Dendritic cell treated with granulocyte-macrophage colony-stimulating factor and Interleukin-4, amounts not matched to agents 40 ng/mL and 50 ng/mL, for 4 days (primary cell): ENCODE results near the gene ABCB11.

ENCODE experiments used
- H3K27ac Mint-ChIP-seq: one replicate; pipeline ENCODE4 v1.8.0; 2022; ENCODE audit warnings: mild to moderate bottlenecking, mixed read lengths
- H3K27me3 Mint-ChIP-seq: one replicate; pipeline ENCODE4 v1.8.0; 2022; ENCODE audit warnings: mild to moderate bottlenecking, mixed read lengths
- H3K36me3 Mint-ChIP-seq: one replicate; pipeline ENCODE4 v1.8.0; 2022; ENCODE audit warnings: low read depth, mixed read lengths
- H3K4me1 Mint-ChIP-seq: one replicate; pipeline ENCODE4 v1.8.0; 2022; ENCODE audit warnings: low read depth, mixed read lengths
- H3K4me3 Mint-ChIP-seq: one replicate; pipeline ENCODE4 v1.8.0; 2022; ENCODE audit warnings: mild to moderate bottlenecking, moderate library complexity, mixed read lengths
- H3K9me3 Mint-ChIP-seq: one replicate; pipeline ENCODE4 v1.8.0; 2022; ENCODE audit warnings: mixed read lengths
- intact Hi-C: fragments of 100-400 bp; cut with micrococcal nuclease; formaldehyde crosslinking; loops from one replicate; pipeline ENCODE4 v1.15.0; 2022

Gene ABCB11

GRCh38 chr2:169009865-169010579, 21.1 kb downstream of the ABCB11 start:
- no peaks in the 10 kb centered on the region for H3K36me3 Mint-ChIP-seq
- H3K27ac Mint-ChIP-seq: no peak overlapping the region
- peaks cover 4% of the 10 kb centered on the region for H3K9me3 Mint-ChIP-seq
- H3K27me3 Mint-ChIP-seq: peaks cover 5% of the 10 kb centered on the region
- intact Hi-C loops: no loop called here
- no peak overlapping the region for H3K4me3 Mint-ChIP-seq
- peaks cover 17% of the 10 kb centered on the region for H3K4me1 Mint-ChIP-seq

GRCh38 chr2:169007941-169008340, 23.2 kb downstream of the ABCB11 start:
- H3K4me3 Mint-ChIP-seq: no peak overlapping the region
- no peaks in the 10 kb centered on the region for H3K36me3 Mint-ChIP-seq
- peaks cover 17% of the 10 kb centered on the region for H3K4me1 Mint-ChIP-seq
- peaks cover 14% of the 10 kb centered on the region for H3K27me3 Mint-ChIP-seq
- intact Hi-C loops: no loop called here
- H3K9me3 Mint-ChIP-seq: no peaks in the 10 kb centered on the region
- no peak overlapping the region for H3K27ac Mint-ChIP-seq

DNA sequence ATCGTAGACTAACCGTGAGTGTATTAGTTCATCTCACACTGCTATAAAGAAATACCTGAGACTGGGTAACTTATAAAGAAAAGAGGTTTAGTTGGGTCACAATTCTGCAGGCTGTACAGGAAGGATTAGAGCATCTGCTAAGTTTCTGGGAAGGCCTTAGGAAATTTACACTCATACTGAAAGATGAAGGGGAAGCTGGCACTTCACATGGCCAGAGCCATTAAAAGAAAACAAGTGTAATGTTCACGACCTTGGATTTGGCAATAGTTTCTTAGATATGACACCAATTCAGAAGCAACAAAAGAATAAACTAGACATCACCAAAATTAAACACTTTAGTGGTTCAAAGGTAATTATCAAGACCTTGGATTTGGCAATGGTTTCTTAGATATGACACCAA, 23.8 kb downstream of the ABCB11 start:
- no peaks in the 10 kb centered on the region for H3K36me3 Mint-ChIP-seq
- H3K27ac Mint-ChIP-seq: no peak overlapping the region
- peaks cover 21% of the 10 kb centered on the region for H3K4me1 Mint-ChIP-seq
- H3K4me3 Mint-ChIP-seq: no peak overlapping the region
- H3K27me3 Mint-ChIP-seq: peaks cover 14% of the 10 kb centered on the region
- intact Hi-C loops: no loop called here
- H3K9me3 Mint-ChIP-seq: no peaks in the 10 kb centered on the region

- peaks cover 27% of the 10 kb centered on the region for H3K4me1 Mint-ChIP-seq
- no peaks in the 10 kb centered on the region for H3K9me3 Mint-ChIP-seq
- H3K36me3 Mint-ChIP-seq: no peaks in the 10 kb centered on the region
- peaks cover 14% of the 10 kb centered on the region for H3K27me3 Mint-ChIP-seq
- no peak overlapping the region for H3K4me3 Mint-ChIP-seq
- no peak overlapping the region for H3K27ac Mint-ChIP-seq
- intact Hi-C loops: no loop called here
Observed at GRCh38 chr2:169006665-169007064, 24.5 kb downstream of the ABCB11 start.

DNA sequence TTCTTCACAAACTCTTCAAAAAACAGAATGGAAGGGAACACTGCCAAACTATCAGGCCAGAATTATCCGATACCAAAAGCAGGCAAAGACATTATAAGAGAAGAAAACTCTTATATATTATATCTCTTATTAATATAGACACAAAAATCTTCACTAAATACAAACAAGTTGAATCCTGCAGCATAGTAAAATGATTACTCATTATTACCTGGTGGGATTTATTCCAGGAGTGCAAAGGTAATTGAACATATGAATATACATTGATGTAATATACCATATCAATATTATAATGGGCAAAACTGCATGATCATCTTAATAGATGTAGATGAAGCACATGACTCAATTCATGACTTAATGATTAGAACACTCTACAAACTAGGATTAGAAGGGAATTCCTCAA, 25.1 kb downstream of the ABCB11 start:
- Mint-ChIP-seq H3K27me3 (peaks cover 11% of the 10 kb centered on the region), H3K4me1 (peaks cover 27% of the 10 kb centered on the region), H3K27ac (no peak overlapping the region), H3K9me3 (no peaks in the 10 kb centered on the region), H3K4me3 (no peak overlapping the region), H3K36me3 (no peaks in the 10 kb centered on the region)
- intact Hi-C loops: no loop called here

GRCh38 chr2:169005080-169005598, 26.0 kb downstream of the ABCB11 start:
- Mint-ChIP-seq H3K27ac (no peak overlapping the region), H3K4me3 (no peak overlapping the region), H3K36me3 (no peaks in the 10 kb centered on the region), H3K27me3 (peaks cover 15% of the 10 kb centered on the region), H3K4me1 (peaks cover 27% of the 10 kb centered on the region), H3K9me3 (no peaks in the 10 kb centered on the region)
- intact Hi-C loops: no loop called here

- no peak overlapping the region for H3K4me3 Mint-ChIP-seq
- peaks cover 15% of the 10 kb centered on the region for H3K4me1 Mint-ChIP-seq
- H3K27ac Mint-ChIP-seq: no peak overlapping the region
- H3K36me3 Mint-ChIP-seq: no peaks in the 10 kb centered on the region
- no peaks in the 10 kb centered on the region for H3K9me3 Mint-ChIP-seq
- H3K27me3 Mint-ChIP-seq: peaks cover 16% of the 10 kb centered on the region
- intact Hi-C loops: no loop called here
Observed at GRCh38 chr2:169002161-169002738, 28.9 kb downstream of the ABCB11 start.

DNA sequence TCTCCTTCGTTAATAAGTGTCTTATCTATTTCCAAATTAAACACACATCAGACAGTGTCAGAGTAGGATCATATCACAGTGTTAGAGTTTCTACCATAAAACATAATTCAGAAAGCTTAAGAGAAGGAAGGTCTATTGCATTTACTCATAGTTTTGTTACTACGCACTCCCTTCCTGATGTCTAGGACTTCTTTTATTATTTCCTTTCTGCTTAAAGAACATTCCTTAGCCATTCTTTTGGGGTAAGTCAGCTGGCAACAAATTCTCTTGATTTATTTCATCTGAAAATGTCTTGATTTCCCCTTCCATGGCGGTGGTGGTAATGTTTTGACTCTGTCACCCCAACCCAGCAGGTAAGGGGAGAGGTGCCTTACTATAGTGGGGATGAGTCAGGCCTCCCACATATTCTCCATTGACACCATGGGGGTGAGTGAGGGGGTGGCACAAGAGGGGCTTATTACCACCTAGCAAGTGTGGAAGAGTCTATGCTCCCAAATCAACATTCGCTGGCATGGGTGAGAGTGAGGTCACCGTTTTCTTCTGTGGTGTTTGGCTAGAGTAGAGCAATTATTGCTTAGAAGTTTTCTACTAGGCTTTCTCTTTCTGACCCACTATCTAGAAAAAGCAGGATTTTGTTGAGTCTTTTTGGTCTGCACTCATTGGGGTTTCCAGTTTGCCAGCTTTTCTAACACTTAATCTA, 29.9 kb downstream of the ABCB11 start:
- Mint-ChIP-seq H3K9me3 (no peaks in the 10 kb centered on the region), H3K36me3 (no peaks in the 10 kb centered on the region), H3K27ac (no peak overlapping the region), H3K27me3 (peaks cover 18% of the 10 kb centered on the region), H3K4me1 (peaks cover 15% of the 10 kb centered on the region), H3K4me3 (no peak overlapping the region)
- intact Hi-C loops: no loop called here

DNA sequence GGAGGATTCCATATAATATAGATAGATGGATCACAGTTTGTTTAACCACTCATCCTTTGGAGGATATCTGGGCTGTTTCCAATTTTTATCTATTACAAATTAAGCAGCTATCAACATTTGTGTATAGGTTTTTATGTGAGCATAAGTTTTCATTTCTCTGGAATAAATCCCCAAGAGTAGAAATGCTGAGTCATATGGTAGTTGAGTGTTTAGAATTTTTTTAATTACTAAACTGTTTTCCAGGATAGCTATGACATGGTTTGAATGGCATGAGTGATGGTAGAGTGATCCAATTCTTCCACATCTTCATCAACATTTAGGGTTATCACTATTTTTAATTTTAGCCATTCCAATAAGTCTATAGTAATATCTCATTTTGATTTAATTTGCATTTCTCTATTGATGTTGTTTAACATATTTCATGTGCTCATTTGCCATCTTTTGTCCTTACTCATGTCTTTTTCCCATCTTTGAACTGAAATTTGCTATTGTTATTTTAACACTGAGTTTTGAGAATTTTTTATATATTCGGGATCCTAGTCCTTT, 31.4 kb downstream of the ABCB11 start:
- no peak overlapping the region for H3K27ac Mint-ChIP-seq
- intact Hi-C loops: no loop called here
- H3K36me3 Mint-ChIP-seq: no peaks in the 10 kb centered on the region
- H3K4me1 Mint-ChIP-seq: peaks cover 12% of the 10 kb centered on the region
- no peak overlapping the region for H3K4me3 Mint-ChIP-seq
- no peaks in the 10 kb centered on the region for H3K9me3 Mint-ChIP-seq
- H3K27me3 Mint-ChIP-seq: peaks cover 14% of the 10 kb centered on the region

DNA sequence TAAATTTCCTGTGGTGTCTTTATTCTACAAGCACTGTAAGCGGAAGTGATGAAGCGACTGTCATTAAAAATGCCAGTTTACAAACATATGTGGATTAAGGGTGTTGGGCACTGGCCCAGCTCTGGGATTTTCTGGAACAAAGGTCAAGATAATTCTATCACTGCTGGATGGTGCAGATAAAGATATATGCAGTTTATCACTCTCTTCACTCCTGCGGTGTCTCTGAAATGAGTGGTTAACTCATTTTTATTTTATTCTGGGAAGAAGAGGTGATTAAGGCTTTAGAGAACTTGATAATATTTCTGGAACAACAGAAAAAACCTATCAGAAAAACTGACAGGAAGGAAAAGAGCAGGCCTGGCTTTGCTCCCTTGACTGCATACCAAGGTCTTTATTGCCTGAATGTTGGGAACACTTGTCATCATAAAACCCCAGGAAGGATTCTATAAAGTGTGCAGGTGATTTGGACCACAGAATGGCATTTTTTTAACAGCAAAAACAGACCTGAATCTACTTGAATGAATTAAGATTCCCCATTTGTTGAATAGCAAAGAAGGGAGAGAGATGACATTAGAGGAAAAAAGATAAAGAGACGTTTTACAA, 32.4 kb downstream of the ABCB11 start:
- Mint-ChIP-seq H3K36me3 (no peaks in the 10 kb centered on the region), H3K4me3 (no peak overlapping the region), H3K9me3 (no peaks in the 10 kb centered on the region), H3K4me1 (peaks cover 16% of the 10 kb centered on the region), H3K27me3 (peaks cover 8% of the 10 kb centered on the region), H3K27ac (no peak overlapping the region)
- intact Hi-C loops: no loop called here

DNA sequence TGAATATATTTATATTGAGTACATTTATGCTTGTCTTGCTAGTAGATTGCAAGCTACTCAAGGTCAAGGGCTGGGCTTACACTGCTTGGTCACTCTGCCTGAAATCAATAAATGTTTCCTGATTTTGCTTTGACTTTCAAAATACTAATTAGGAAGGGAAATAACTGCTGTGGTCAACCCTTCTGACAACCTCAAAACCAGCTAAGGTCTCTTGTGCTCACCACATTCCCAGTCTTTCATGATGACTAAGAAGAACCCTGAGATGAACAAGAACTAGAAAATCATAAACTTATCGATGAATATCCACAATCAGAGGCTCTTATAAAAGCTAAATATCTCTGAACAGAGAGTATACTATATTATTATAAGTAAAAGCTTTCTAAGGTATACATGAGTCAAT, 33.3 kb downstream of the ABCB11 start:
- Mint-ChIP-seq H3K4me3 (no peak overlapping the region), H3K4me1 (peaks cover 22% of the 10 kb centered on the region), H3K36me3 (no peaks in the 10 kb centered on the region), H3K27me3 (peaks cover 8% of the 10 kb centered on the region), H3K27ac (no peak overlapping the region), H3K9me3 (no peaks in the 10 kb centered on the region)
- intact Hi-C loops: no loop called here

- Mint-ChIP-seq H3K27ac (no peak overlapping the region), H3K4me1 (peaks cover 23% of the 10 kb centered on the region), H3K36me3 (no peaks in the 10 kb centered on the region), H3K27me3 (peaks cover 8% of the 10 kb centered on the region), H3K4me3 (no peak overlapping the region), H3K9me3 (no peaks in the 10 kb centered on the region)
- intact Hi-C loops: no loop called here
Observed at GRCh38 chr2:168997118-168997521, 34.0 kb downstream of the ABCB11 start.

DNA sequence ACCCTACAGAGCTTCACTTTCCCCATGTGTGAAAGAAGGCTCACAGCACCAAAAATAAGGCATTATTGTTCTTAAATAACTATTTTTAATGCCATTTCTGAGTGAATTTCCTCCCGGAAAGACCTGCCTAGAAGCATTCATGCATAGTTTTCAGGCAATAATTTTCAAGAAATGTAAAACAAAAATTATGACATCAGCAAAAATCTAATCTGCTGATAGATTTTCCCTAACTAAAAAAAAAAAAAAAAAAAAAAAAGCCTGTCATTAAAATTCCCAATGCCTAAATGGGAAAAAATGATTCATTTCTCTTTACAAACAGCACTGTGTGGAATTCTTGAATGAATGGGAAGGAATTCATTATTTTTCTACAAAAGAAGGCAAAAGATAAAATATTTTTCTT, 35.4 kb downstream of the ABCB11 start:
- Mint-ChIP-seq H3K9me3 (no peaks in the 10 kb centered on the region), H3K36me3 (no peaks in the 10 kb centered on the region), H3K4me1 (peaks cover 22% of the 10 kb centered on the region)

GRCh38 chr2:168993538-168993937, 37.6 kb downstream of the ABCB11 start:
- Mint-ChIP-seq H3K27me3 (peaks cover 3% of the 10 kb centered on the region), H3K4me1 (peaks cover 22% of the 10 kb centered on the region), H3K4me3 (no peak overlapping the region), H3K36me3 (no peaks in the 10 kb centered on the region), H3K9me3 (no peaks in the 10 kb centered on the region), H3K27ac (no peak overlapping the region)
- intact Hi-C loops: no loop called here

More for the DNA sequence above, 35.4 kb downstream of the ABCB11 start:
- Mint-ChIP-seq H3K27me3 (peaks cover 7% of the 10 kb centered on the region), H3K27ac (no peak overlapping the region), H3K4me3 (no peak overlapping the region)
- intact Hi-C loops: no loop called here
